SK-N-MC (cell line): ENCODE measurements around the gene TGFA.

ENCODE experiments used
- EZH2 ChIP-seq: fragments of 200-600 bp; sonication (generic); IDR thresholded peaks from one replicate; pipeline ENCODE4 v1.6.1; 2017; ENCODE audit warnings: antibody characterized with exemption
- POLR2AphosphoS5 ChIP-seq: IDR thresholded peaks from 2 replicates; pipeline ENCODE4 v1.6.1; 2012; ENCODE audit warnings: mild to moderate bottlenecking, low read depth, low read length, borderline replicate concordance

DNA sequence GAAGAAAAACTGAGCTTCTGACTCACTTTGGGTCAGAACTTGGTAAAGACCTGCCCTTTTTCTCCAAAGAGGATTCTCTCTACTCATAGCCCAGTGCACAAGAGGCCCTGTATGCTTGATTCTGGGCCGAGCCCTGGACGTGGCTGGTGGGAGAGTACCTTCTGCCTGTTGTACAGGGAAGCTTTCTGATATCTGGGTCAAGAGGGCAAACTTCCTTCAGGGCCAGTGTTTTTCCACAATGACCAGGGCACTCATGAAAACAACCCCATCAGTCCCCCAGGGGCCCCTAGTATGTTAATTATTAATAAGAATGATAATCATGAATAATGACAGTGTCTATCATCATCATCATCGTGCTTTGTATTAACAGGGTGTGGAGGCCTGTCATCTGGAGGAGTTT lies 90.0 kb downstream of the TGFA start:
- no peak for TF ChIP-seq POLR2AphosphoS5
- TF ChIP-seq EZH2 = no peak
